ENCODE data around the gene ADD2.

ADD2 gene

GRCh38 chr2:70670626-70671025, 97.4 kb downstream of the ADD2 start:
- DNase-seq: no peak

GRCh38 chr2:70670202-70670601, 97.8 kb downstream of the ADD2 start:
- DNase-seq: no peak

- DNase-seq: no peak
Observed at GRCh38 chr2:70668911-70669310, 99.1 kb downstream of the ADD2 start.

GRCh38 chr2:70668432-70668831, 99.6 kb downstream of the ADD2 start:
- DNase-seq: no peak

GRCh38 chr2:70664525-70664924, 103.5 kb downstream of the ADD2 start:
- no peak for DNase-seq

GRCh38 chr2:70663411-70663810, 104.6 kb downstream of the ADD2 start:
- no peak for DNase-seq

- no peak for DNase-seq
Observed at GRCh38 chr2:70659551-70659950, 108.4 kb downstream of the ADD2 start.

- DNase-seq: no peak
Observed at GRCh38 chr2:70658476-70658875, 109.5 kb downstream of the ADD2 start.

GRCh38 chr2:70657246-70657645, 110.8 kb downstream of the ADD2 start:
- no peak for DNase-seq

GRCh38 chr2:70656421-70657010, 111.5 kb downstream of the ADD2 start:
- DNase-seq: no peak

GRCh38 chr2:70655786-70656185, 112.2 kb downstream of the ADD2 start:
- no peak for DNase-seq

GRCh38 chr2:70655211-70655610, 112.8 kb downstream of the ADD2 start:
- peak in 1 of 2 experiments; percentile 21 for DNase-seq

GRCh38 chr2:70651727-70652126, 116.3 kb downstream of the ADD2 start:
- no peak for DNase-seq

GRCh38 chr2:70651014-70651413, 117.0 kb downstream of the ADD2 start:
- DNase-seq: no peak

GRCh38 chr2:70648961-70649360, 119.0 kb downstream of the ADD2 start:
- DNase-seq: no peak

- peak; percentile 19 to 54 for DNase-seq
Observed at GRCh38 chr2:70647873-70648481, 120.0 kb downstream of the ADD2 start.

GRCh38 chr2:70646420-70646818, 121.6 kb downstream of the ADD2 start:
- DNase-seq: no peak

- DNase-seq: peak in 1 of 2 experiments; percentile 27
Observed at GRCh38 chr2:70645733-70646419, 122.1 kb downstream of the ADD2 start.

- DNase-seq: peak in 1 of 2 experiments; percentile 27
Observed at GRCh38 chr2:70643715-70644114, 124.3 kb downstream of the ADD2 start.

GRCh38 chr2:70641263-70641784, 126.7 kb downstream of the ADD2 start:
- DNase-seq: no peak

GRCh38 chr2:70639841-70640436, 128.1 kb downstream of the ADD2 start:
- DNase-seq: no peak

- no peak for DNase-seq
Observed at GRCh38 chr2:70638561-70638960, 129.4 kb downstream of the ADD2 start.

- no peak for DNase-seq
Observed at GRCh38 chr2:70633508-70633907, 134.5 kb downstream of the ADD2 start.

GRCh38 chr2:70632966-70633365, 135.0 kb downstream of the ADD2 start:
- no peak for DNase-seq

Measured in SW 1271 (cell line).